SH-SY5Y (cell line): Measurements from ENCODE around the gene TSSK6.

Experiments
- GATA2 ChIP-seq: IDR thresholded peaks from 2 replicates; pipeline ENCODE4 v1.6.1; 2011; ENCODE audit warnings: mild to moderate bottlenecking, low read depth, low read length
- GATA3 ChIP-seq: IDR thresholded peaks from 2 replicates; pipeline ENCODE4 v1.6.1; 2011; ENCODE audit warnings: low read depth, mild to moderate bottlenecking, low read length, moderate library complexity

GRCh38 chr19:19514881-19515641 is at the start of gene TSSK6:
- TF ChIP-seq GATA2 (no peak), GATA3 (no peak)
